Neural crest cell (in vitro differentiated cells): ENCODE data around the gene PAPOLA. TPM values are rescaled to one million over a fixed set of nuclear protein-coding genes. Genes with fewer than 3 reads are reported as not detected.

ENCODE experiments used
- DNase-seq: peaks from one replicate; pipeline ENCODE4 v3.0.0; 2021; ENCODE audit warnings: low read depth, mixed read lengths, low spot score
- H3K27ac Mint-ChIP-seq: one replicate; pipeline ENCODE4 v1.8.0; 2021; ENCODE audit warnings: mild to moderate bottlenecking, mixed read lengths; ENCODE audit not compliant: unreplicated experiment
- H3K27me3 Mint-ChIP-seq: 2 replicates; pipeline ENCODE4 v1.8.0; 2021; ENCODE audit warnings: low read depth, mild to moderate bottlenecking, mixed read lengths
- H3K36me3 Mint-ChIP-seq: 2 replicates; pipeline ENCODE4 v1.8.0; 2021; ENCODE audit warnings: low read depth, mild to moderate bottlenecking, mixed read lengths
- H3K4me1 Mint-ChIP-seq: 2 replicates; pipeline ENCODE4 v1.8.0; 2021; ENCODE audit warnings: mixed read lengths
- H3K4me3 Mint-ChIP-seq: one replicate; pipeline ENCODE4 v1.8.0; 2021; ENCODE audit warnings: mild to moderate bottlenecking, mixed read lengths
- H3K9me3 Mint-ChIP-seq: 2 replicates; pipeline ENCODE4 v1.8.0; 2021; ENCODE audit warnings: mixed read lengths
- total RNA-seq: library from RNA; stranded (reverse); gene quantifications from 2 replicates; pipeline ENCODE4 v1.2.1, GENCODE V29; 2021
- TF ChIP-seq, protein P1 (sequence below): fragments of 200-600 bp; sonication (generic); conservative IDR thresholded peaks from 2 replicates; pipeline ENCODE4 v1.5.0; 2021; ENCODE audit warnings: antibody characterized with exemption, mild to moderate bottlenecking

PAPOLA gene
- total RNA-seq, 1 donor from 2014 or later = 215 TPM

GRCh38 chr14:96598332-96598928, 96.2 kb downstream of the PAPOLA start:
- H3K36me3 Mint-ChIP-seq = no peaks in the 10 kb centered on the region
- H3K27me3 Mint-ChIP-seq = no peaks in the 10 kb centered on the region

GRCh38 chr14:96599076-96599475, 96.9 kb downstream of the PAPOLA start:
- TF ChIP-seq, protein P1, sequence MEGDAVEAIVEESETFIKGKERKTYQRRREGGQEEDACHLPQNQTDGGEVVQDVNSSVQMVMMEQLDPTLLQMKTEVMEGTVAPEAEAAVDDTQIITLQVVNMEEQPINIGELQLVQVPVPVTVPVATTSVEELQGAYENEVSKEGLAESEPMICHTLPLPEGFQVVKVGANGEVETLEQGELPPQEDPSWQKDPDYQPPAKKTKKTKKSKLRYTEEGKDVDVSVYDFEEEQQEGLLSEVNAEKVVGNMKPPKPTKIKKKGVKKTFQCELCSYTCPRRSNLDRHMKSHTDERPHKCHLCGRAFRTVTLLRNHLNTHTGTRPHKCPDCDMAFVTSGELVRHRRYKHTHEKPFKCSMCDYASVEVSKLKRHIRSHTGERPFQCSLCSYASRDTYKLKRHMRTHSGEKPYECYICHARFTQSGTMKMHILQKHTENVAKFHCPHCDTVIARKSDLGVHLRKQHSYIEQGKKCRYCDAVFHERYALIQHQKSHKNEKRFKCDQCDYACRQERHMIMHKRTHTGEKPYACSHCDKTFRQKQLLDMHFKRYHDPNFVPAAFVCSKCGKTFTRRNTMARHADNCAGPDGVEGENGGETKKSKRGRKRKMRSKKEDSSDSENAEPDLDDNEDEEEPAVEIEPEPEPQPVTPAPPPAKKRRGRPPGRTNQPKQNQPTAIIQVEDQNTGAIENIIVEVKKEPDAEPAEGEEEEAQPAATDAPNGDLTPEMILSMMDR = no peak
- Mint-ChIP-seq H3K27me3 (no peaks in the 10 kb centered on the region), H3K36me3 (no peaks in the 10 kb centered on the region), H3K27ac (no peak overlapping the region), H3K4me3 (no peak overlapping the region), H3K9me3 (peaks cover 2% of the 10 kb centered on the region), H3K4me1 (no peaks in the 10 kb centered on the region)
- no peak for DNase-seq

More at GRCh38 chr14:96598332-96598928, 96.2 kb downstream of the PAPOLA start:
- no peak for DNase-seq
- Mint-ChIP-seq H3K4me3 (no peak overlapping the region), H3K9me3 (peaks cover 2% of the 10 kb centered on the region), H3K27ac (peak overlapping the region; percentile 50), H3K4me1 (no peaks in the 10 kb centered on the region)
- TF ChIP-seq, protein P1 = no peak

DNA sequence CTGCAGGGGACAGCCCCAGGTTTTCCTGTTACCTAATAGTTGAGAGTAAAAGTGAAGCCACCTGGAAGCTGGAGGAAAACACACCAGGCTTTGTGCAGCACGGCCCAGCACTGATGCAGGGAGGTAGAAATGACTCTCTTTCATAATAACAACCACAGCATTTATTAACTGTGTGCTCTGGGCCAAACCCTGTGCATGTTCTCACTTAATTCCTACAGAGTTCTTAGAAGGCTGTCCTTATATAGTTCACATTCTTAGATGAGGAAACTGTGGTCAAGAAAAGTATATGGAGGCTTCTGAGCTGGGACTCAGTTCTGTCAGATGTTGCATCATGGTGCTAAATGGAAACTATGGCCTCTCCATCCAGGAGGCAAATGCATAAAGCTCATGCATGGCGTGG, 100.0 kb downstream of the PAPOLA start:
- Mint-ChIP-seq H3K4me3 (no peak overlapping the region), H3K36me3 (no peaks in the 10 kb centered on the region), H3K9me3 (peaks cover 2% of the 10 kb centered on the region), H3K27me3 (no peaks in the 10 kb centered on the region), H3K4me1 (no peaks in the 10 kb centered on the region), H3K27ac (peak overlapping the region; percentile 73)
- DNase-seq = no peak
- TF ChIP-seq, protein P1 = no peak

DNA sequence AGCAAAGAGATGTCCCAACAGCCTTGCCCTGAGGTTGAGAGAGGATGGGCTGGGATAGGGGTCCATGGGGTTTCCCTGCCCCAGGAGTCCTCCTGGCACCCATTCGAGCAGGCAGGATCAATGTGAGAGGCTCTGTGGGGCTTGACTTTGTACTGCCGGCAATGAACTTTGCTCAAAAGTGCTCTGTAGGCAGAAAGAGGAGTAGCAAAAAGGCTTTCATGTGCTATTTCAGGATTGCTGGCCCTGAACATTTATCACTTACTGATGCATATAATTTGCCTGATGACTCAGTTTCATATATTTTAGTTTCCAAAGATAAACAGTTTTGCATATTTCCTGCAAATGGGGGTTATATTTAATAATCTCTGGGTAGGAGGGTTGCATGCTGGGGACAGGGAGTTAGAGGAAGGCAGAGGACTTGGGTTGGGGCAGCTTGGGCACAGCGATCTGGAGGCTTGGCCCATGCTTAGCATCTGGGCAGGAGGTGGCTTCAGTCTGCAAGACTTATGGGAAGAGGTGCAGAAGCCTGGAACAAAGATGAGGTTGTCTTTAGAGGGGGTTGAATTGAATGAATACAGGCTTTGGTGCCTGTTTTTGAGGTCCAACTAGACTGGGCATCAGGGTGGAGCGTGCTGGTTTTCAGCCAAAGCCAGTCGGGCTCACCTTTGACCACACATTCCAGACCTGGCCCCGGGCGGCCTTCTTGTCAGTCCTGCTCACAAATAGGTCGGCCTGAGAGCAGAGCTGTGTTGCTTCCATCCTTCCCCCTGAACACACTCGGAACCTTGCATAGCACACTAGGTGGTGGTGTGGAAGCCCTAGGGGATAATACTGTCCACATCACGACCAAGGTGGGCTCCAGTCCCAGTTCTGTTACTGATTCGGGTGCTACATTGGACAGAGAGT, 101.4 kb downstream of the PAPOLA start:
- no peak for DNase-seq
- TF ChIP-seq, protein P1 = no peak
- no peak overlapping the region for H3K4me3 Mint-ChIP-seq
- peaks cover 2% of the 10 kb centered on the region for H3K9me3 Mint-ChIP-seq
- no peaks in the 10 kb centered on the region for H3K36me3 Mint-ChIP-seq
- no peak overlapping the region for H3K27ac Mint-ChIP-seq
- no peaks in the 10 kb centered on the region for H3K27me3 Mint-ChIP-seq
- no peaks in the 10 kb centered on the region for H3K4me1 Mint-ChIP-seq

DNA sequence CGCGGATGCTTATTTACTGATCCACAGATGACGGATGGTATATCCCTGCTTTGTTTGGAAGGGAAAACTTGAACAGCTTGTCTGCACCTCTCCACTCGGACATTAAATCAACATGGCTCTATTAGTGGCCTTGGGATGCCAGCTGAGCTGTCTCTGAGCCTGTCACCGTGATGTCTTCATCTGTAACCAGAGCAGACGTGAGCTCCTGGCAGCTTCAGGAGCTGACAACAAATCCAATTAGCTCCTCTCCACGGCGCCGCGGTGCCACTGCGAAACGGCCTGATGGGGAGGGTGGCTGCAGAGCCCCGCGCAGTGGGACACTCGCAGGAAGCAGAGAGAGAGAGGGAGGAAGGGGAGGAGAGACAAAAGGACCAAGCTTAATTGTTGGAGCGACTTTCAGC, 112.3 kb downstream of the PAPOLA start:
- Mint-ChIP-seq H3K4me1 (no peaks in the 10 kb centered on the region), H3K4me3 (no peak overlapping the region), H3K36me3 (no peaks in the 10 kb centered on the region), H3K27ac (no peak overlapping the region), H3K9me3 (peaks cover 5% of the 10 kb centered on the region), H3K27me3 (peaks cover 42% of the 10 kb centered on the region)
- no peak for DNase-seq
- TF ChIP-seq, protein P1 = no peak
